Large intestine (tissue), 3 donors: ENCODE data around the gene CD300C. TPM values are rescaled to one million over a fixed set of nuclear protein-coding genes. Genes with fewer than 3 reads are reported as not detected.

Experiments used
- DNase-seq, 2 donors: peaks; one replicate each; pipeline versions ENCODE4 v3.0.0 to v3.0.0-alpha.2; 2013
- H3K27ac ChIP-seq: one replicate; pipeline ENCODE4 v1.5.1; 2013; ENCODE audit warnings: low read length
- H3K27me3 ChIP-seq: 2 replicates; pipeline ENCODE4 v1.6.1; 2013; ENCODE audit warnings: low read length; ENCODE audit not compliant: control insufficient read depth, insufficient read depth
- H3K36me3 ChIP-seq: 2 replicates; pipeline ENCODE4 v1.6.1; 2013; ENCODE audit warnings: low read length; ENCODE audit not compliant: control insufficient read depth, insufficient read depth
- H3K4me1 ChIP-seq: one replicate; pipeline ENCODE4 v1.6.1; 2013; ENCODE audit warnings: low read length; ENCODE audit not compliant: control insufficient read depth, insufficient read depth
- H3K4me3 ChIP-seq: one replicate; pipeline ENCODE4 v1.5.1; 2013; ENCODE audit warnings: low read length
- H3K9me3 ChIP-seq: one replicate; pipeline ENCODE4 v1.6.1; 2013; ENCODE audit warnings: mild to moderate bottlenecking, low read depth, low read length, moderate library complexity; ENCODE audit not compliant: control insufficient read depth
- WGBS: methylation state at CpG from one replicate; pipeline ENCODE4 v1.1.5; 2013; ENCODE audit warnings: low lambda C conversion rate; ENCODE audit not compliant: insufficient coverage; 5-methylcytosine and 5-hydroxymethylcytosine counted together
- polyA plus RNA-seq: library from polyadenylated mRNA; unstranded; fragments of 120-200 nt; gene quantifications from one replicate; pipeline ENCODE4 v1.2.1, GENCODE V29; 2013

The CD300C gene
- polyA plus RNA-seq, 1 donor, result 0.99 TPM

- no peaks in the 10 kb centered on the region for H3K4me1 ChIP-seq
- no peak overlapping the region for H3K27ac ChIP-seq
- no peaks in the 10 kb centered on the region for H3K36me3 ChIP-seq
- DNase-seq, result no peak
- no peaks in the 10 kb centered on the region for H3K9me3 ChIP-seq
- no peaks in the 10 kb centered on the region for H3K27me3 ChIP-seq
- no peak overlapping the region for H3K4me3 ChIP-seq
- 92% methylated on average over 2 of the region's 10 CpGs for WGBS
Observed at GRCh38 chr17:74532115-74532514, 13.8 kb downstream of the CD300C start.

GRCh38 chr17:74531231-74531761 is 14.6 kb downstream of the CD300C start, which contains the start of gene CD300LB:
Gene CD300LB, minus strand, starts transcription at chr17:74531475. Its CDS starts 125 bp downstream, at chr17:74531350.
- no peak within 1 kb of the TSS for H3K4me3 ChIP-seq
- DNase-seq, result no peak
- no CpG with 5 or more reads among the region's 10 CpGs for WGBS
- H3K36me3 ChIP-seq, result no peaks in the 10 kb centered on the region
- no peak within 1 kb of the TSS for H3K27ac ChIP-seq
- no peaks in the 10 kb centered on the region for H3K4me1 ChIP-seq
- no peaks in the 10 kb centered on the region for H3K9me3 ChIP-seq
- no peaks in the 10 kb centered on the region for H3K27me3 ChIP-seq

DNA sequence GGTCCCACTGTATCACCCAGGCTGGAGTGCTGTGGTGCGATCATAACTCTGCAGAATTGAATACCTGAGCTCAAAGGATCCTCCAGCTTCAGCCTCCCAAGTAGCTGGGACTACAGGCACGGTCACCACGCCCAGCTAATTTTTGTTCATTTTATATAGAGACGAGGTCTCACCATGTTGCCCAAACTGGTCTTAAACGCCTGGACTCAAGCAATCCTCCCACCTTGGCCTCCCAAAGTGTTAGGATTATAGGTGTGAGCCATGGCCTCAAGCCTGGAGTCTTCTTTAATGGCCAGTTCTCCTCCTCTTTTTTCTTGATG is 15.1 kb downstream of the CD300C start:
- 100% methylated on average over 1 of the region's 5 CpGs for WGBS
- H3K4me1 ChIP-seq, result no peaks in the 10 kb centered on the region

DNA sequence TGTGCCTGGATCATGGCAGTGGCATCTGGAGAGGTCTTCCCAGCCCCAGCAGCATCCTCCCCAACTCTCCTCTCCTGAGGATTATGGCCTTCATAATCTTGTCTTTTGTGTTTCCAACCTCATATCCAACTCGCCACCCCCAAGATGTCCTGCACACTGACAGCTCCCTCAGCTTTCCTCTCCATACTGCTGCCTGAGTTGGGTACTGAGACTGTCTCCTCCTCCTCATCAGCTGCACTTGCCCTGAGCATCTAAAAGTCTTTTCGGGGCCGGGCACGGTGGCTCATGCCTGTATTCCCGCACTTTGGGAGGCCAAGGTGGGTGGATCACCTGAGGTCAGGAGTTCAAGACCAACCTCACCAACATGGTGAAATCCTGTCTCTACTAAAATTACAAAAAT is 16.7 kb downstream of the CD300C start:
- DNase-seq, result no peak
- H3K9me3 ChIP-seq, result no peaks in the 10 kb centered on the region
- no CpG with 5 or more reads among the region's 5 CpGs for WGBS
- no peaks in the 10 kb centered on the region for H3K4me1 ChIP-seq
- H3K4me3 ChIP-seq, result no peak overlapping the region
- no peaks in the 10 kb centered on the region for H3K27me3 ChIP-seq
- H3K36me3 ChIP-seq, result no peaks in the 10 kb centered on the region
- no peak overlapping the region for H3K27ac ChIP-seq

More for the DNA sequence above, 15.1 kb downstream of the CD300C start:
- no peak for DNase-seq
- H3K9me3 ChIP-seq, result no peaks in the 10 kb centered on the region
- H3K36me3 ChIP-seq, result no peaks in the 10 kb centered on the region
- H3K27me3 ChIP-seq, result no peaks in the 10 kb centered on the region
- H3K27ac ChIP-seq, result no peak overlapping the region
- H3K4me3 ChIP-seq, result no peak overlapping the region

DNA sequence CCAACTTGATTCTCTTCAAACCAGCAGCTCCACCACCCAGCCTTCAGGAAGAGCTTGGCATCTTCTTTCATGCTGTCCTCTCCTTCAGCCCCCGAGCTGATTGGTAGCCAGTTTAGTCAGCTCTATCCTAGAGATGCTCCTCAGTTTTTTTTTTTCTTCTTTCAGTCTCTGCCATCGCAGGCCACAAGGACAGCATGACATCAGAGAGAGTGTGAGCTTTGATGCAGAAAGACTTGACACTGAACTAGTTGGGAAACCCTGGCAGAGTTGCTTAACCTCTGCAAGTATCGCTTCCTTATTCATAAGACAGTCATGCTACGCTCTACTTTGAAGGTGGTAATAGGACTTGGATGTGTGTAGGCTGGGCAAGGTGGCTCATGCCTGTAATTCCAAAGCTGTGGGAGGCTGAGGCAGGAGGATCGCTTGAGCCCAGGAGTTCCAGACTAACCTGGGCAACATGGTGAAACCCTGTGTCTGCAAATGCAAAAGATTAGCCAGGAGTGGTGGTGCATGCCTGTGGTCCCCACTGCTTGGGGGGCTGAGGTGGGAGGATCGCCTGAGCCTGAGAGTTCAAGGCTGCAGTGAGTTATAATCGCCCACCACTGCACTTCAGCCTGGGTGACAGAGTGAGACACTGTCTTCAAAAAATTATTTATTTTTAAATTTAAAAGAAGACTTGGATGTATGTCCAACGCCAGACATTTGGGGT is 17.3 kb downstream of the CD300C start:
- Histone ChIP-seq H3K27ac (no peak overlapping the region), H3K9me3 (no peaks in the 10 kb centered on the region), H3K4me3 (no peak overlapping the region), H3K36me3 (no peaks in the 10 kb centered on the region), H3K4me1 (no peaks in the 10 kb centered on the region), H3K27me3 (no peaks in the 10 kb centered on the region)
- WGBS, result 60% methylated on average over 1 of the region's 8 CpGs
- DNase-seq, result no peak

DNA sequence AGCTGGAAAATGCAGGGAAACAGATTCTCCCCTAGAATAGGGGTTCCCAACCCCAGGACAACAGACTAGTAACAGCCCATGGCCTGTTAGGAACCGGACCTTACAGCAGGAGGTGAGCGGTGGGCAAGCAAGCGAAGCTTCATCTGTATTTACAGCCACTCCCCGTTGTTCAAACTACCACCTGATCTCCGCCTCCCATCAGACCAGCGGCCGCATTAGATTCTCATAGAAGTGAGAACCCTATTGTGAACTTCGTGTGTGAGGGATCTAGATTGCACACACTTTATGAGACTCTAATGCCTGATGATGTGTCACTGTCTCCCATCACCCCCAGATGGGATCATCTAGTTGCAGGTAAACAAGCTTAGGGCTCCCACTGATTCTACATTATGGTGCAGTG is 18.2 kb downstream of the CD300C start:
- DNase-seq, result no peak
- Histone ChIP-seq H3K36me3 (no peaks in the 10 kb centered on the region), H3K9me3 (no peaks in the 10 kb centered on the region), H3K27me3 (no peaks in the 10 kb centered on the region), H3K4me3 (no peak overlapping the region), H3K4me1 (no peaks in the 10 kb centered on the region), H3K27ac (no peak overlapping the region)
- no CpG with 5 or more reads among the region's 8 CpGs for WGBS

DNA sequence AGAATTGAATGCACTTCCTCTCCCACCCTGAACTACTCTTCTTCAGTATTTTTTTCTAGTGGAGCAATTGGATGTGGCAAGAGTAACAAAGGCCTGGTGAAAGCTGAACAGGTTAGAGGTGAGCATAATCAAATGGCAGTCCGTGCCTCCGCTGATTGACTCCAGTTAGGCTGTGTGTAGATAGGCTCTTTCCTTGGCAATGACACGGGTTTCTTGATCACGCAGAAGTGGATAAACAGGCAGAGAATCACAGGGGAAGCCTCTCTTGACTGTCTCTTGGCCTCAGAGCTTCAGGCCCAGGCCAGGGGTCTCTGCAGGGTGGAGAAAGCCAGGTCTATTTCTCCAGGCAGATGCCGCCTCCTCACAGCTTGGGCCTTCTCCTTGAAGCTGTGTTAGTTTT is 18.8 kb downstream of the CD300C start:
- Histone ChIP-seq H3K27ac (no peak overlapping the region), H3K4me1 (no peaks in the 10 kb centered on the region), H3K27me3 (no peaks in the 10 kb centered on the region), H3K36me3 (no peaks in the 10 kb centered on the region), H3K9me3 (no peaks in the 10 kb centered on the region), H3K4me3 (no peak overlapping the region)
- DNase-seq, result no peak
- WGBS, result no CpG with 5 or more reads among the region's 5 CpGs

DNA sequence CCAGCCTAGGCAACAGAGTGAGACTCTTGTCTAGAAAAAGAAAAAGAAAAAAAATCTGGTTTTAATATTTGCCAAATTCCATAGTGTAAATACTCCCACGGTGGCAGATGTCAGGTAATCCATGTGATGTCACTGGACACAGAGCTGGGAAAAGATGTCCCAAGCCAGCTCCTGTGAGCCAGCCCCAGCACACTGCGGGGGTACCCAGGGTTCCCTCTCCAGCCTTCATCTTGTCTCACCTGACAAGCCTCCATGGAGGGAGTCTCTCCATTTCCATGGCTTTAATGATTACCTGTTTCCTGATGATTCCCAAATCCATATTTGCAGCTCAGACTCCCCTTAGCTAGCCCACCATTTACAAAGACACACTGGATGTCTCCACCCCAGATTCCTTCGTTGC is 19.2 kb downstream of the CD300C start:
- H3K27ac ChIP-seq, result no peak overlapping the region
- H3K36me3 ChIP-seq, result no peaks in the 10 kb centered on the region
- H3K4me1 ChIP-seq, result no peaks in the 10 kb centered on the region
- no peak for DNase-seq
- H3K4me3 ChIP-seq, result no peak overlapping the region
- no peaks in the 10 kb centered on the region for H3K9me3 ChIP-seq
- no peaks in the 10 kb centered on the region for H3K27me3 ChIP-seq
- no CpG with 5 or more reads among the region's 3 CpGs for WGBS

DNA sequence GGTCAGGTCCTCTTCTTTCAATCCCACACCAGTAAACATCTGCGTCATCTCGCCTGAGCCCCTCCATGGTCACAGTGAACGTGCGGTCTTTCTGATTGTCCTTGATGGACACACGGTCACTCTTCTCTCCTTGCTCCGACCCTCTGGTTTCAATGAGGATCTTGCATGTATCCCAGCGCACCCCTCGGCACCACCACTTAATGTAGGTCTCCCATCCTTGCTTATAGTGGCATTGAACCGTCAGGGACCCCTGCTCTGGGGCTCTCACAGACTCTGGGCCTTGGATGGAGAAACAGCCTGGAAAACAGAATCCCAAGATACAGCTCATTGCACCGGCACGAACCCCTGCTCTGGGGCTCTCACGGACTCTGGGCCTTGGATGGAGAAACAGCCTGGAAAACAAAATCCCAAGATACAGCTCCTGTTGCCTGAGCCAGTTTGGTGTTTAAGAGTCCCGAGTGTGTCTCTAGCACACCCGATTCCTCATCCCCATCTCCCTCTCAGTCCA is 20.1 kb downstream of the CD300C start:
- H3K27ac ChIP-seq, result no peak overlapping the region
- H3K27me3 ChIP-seq, result peaks cover 2% of the 10 kb centered on the region
- no peak for DNase-seq
- H3K9me3 ChIP-seq, result no peaks in the 10 kb centered on the region
- no peaks in the 10 kb centered on the region for H3K4me1 ChIP-seq
- WGBS, result no CpG with 5 or more reads among the region's 14 CpGs
- H3K36me3 ChIP-seq, result no peaks in the 10 kb centered on the region
- no peak overlapping the region for H3K4me3 ChIP-seq

- Histone ChIP-seq H3K27ac (no peak overlapping the region), H3K4me3 (no peak overlapping the region), H3K36me3 (no peaks in the 10 kb centered on the region), H3K9me3 (no peaks in the 10 kb centered on the region), H3K27me3 (peaks cover 2% of the 10 kb centered on the region), H3K4me1 (no peaks in the 10 kb centered on the region)
- DNase-seq, result no peak
- no CpG with 5 or more reads among the region's 1 CpG for WGBS
Observed at GRCh38 chr17:74525465-74525725, 20.5 kb downstream of the CD300C start.
